ENCODE data around the gene RAF1.
"Not testable (repeated sequence)": the region's sequence is repeated elsewhere in the genome, so short reads cannot be mapped to it uniquely, and the experiment has no call there.

The RAF1 gene

DNA sequence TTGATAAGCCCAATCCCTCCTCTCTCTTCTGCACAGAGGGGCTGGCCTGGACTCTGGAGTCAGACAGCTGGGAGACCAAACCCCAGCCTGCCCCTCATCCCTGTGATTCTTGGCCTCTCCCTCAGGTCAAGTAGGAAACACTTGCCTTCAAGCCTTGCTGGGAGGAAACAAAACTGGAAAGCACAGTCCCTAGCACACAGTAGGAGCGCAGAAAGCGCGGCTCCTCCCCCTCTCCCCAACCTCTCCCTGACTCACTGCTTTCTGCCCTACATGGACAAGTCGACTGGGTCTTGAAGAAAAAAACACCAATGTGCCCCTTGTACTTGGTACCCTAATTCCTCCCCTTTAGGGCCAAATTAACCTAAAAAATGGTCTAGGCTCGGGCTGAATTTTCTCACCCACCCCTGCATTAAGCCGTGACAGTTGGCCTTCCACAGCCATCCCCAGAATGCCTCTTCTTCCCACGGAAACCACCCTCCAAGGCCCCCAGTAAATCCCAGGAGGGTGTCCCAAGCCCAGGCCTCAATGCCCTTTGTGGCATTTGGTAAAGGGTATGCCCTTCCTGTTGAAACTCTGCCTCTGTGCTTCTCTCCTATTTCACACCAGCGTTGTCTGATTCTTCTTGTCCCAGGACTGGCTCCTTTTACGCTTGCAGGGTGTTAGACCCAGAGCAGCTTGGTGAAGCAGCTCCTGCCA is 11.3 kb upstream of the RAF1 start:
- no peak for DNase-seq

DNA sequence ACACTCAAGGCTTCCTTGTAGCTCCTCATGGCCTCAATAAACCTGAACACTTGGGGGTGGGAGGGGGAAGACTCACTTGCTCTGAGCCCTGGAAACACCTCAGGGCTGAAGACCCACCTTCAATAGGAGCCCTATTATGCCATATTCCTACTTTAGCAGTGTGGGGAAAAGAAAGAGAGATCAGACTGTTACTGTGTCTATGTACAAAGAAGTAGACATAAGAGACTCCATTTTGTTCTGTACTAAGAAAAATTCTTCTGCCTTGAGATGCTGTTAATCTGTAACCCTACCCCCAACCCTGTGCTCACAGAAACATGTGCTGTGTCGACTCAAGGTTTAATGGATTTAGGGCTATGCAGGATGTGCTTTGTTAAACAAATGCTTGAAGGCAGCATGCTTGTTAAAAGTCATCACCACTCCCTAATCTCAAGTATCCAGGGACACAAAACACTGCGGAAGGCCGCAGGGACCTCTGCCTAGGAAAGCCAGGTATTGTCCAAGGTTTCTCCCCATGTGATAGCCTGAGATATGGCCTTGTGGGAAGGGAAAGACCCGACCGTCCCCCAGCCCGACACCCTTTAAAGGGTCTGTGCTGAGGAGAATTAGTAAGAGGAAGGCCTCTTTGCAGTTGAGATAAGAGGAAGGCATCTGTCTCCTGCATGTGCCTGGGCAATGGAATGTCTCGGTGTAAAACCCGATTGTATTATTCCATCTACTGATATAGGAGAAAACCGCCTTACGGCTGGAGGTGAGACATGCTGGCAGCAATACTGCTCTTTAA is 10.2 kb upstream of the RAF1 start:
- DNase-seq, result not testable (repeated sequence)

DNA sequence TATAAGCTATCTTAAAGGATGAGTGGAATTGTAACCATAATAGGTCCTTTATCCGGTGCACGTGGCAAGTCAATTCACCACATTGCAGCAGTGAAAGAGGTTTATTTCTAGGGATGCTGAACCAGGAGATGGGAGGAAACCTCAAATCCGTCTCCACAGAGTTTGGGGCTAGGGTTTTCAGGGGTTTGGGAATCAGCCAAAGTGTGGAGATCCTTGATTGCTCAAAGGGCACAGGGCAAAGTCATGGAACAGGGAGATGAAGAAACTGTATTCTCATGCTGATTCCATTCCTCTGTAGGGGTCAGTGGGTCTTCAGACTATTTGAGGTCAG is 7.2 kb upstream of the RAF1 start:
- no peak for DNase-seq

DNA sequence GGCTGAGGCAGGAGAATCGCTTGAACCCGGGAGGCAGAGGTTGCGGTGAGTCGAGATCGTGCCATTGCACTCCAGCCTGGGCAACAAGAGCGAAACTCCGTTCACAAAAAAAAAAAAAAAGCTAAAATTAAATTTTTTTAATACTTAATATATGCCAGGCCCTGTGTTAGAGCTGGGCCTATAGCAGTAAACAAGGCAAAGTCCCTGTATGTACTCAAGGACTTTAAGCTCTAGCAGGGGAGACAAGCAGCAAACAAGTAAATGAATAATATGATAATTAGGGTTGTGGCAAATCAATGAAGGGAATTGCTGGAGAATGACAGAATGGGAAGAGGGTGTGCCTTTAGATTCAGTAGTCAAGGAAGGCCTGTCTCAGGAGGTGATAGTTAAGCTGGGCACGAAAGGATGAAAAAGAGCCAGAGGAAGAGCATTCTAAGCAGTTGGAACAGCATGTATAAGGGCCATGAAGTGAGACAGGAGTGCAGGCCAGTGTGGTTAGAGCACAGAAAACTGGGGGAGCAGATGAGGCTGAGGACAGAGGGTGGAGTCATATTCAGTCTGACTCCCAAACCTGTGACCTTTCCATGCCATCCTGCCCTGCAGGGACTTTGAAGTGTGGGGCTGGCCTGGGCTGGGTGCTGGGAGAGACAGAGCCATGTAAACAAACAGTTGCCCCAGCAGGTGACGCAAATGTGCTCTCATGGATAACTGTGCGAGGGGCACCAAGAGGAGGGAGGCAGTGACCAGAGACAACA is 6.6 kb upstream of the RAF1 start:
- DNase-seq, result no peak

DNA sequence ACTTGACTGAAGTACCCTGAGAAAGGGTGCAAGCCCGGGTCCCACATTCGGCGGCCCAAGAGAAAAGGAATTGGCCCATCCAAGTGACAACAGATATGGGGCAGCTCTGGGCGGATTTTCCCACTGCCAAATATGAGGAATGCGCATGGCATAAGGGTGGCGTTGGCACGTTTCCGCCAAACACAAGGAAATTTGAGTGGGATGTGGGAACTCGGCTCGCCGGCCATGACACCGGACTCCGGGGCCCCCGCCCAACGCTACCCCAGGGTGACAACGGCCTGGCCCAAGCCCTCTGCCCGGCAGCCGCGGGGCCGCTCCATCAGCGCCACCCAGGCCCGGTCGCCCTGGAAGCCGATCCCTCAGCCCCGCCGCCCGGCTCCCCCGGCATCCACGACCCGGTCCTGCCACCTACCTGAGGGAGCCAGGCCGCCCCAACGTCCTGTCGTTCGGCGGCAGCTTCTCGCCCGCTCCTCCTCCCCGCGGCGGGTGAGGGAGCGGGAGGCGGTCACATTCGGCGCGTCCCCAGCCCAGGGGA is 449 bp downstream of the RAF1 start:
- DNase-seq, result peak; percentile 55

DNA sequence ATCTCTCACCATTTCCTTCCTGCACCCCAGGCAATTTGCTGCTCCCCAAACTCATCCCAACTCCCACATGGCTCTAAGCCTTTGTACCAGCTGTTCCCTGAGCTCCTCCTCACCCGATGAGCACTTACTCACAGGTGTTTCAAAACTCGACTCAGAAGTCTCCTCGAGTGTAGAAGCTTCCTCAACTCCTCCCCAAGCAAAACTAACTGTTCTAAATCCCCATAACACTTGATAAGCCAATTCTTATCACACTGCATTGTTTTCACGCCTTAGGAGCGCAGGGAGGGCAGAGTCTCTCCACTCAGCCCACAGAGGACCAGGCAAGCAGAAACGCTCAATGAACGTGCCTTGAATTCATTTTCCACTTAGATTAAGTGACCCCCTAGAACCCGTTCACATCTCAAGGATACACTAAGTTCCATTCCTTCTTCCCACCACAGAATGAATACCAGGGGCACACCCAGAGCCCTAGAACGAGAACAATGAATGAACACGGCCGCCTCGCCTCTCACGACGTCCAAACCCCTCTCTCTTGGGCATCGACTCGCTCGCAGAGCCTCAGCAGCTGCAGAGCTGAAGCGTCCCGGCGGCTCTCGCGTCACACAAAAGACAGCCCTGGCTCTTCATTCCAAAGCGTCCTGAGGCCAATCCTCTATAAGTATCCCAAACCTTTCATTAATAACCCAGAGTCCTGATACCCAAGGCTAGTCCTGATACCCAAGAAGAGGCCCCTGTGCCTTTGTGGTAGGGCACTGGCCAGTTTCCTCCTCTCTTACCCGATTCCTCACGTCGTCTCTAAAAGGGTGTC is 1.1 kb downstream of the RAF1 start:
- DNase-seq, result peak; percentile 43

DNA sequence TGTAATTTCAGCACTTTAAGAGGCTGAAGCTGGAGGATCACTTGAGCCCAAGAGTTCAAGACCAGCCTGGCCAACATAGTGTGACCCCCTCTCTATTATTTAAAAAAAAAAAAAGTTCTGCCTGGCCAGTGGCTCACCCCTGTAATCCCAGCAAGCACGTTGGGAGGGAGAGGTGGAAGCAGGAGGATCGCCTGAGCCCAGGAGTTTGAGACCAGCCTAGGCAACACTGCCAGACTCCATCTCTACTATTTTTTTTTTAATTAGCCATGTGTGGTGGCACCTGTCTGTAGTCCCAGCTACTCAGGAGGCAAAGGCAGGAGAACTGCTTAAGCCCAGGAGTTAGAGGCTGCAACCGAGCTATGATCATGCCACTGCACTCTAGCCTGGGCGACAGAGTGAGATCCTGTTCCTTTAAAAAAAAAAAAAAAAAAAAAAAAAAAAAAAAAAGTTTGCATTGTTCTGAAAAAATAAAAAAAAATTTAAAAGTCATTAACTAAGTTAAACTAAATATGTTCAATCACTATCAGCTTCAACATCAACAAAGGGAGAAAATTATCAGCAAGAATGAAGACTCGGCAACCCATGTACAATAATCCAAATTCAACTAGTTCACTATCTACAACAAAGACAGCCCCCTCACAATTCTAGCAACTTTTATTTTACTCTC is 1.9 kb downstream of the RAF1 start:
- no peak for DNase-seq

DNA sequence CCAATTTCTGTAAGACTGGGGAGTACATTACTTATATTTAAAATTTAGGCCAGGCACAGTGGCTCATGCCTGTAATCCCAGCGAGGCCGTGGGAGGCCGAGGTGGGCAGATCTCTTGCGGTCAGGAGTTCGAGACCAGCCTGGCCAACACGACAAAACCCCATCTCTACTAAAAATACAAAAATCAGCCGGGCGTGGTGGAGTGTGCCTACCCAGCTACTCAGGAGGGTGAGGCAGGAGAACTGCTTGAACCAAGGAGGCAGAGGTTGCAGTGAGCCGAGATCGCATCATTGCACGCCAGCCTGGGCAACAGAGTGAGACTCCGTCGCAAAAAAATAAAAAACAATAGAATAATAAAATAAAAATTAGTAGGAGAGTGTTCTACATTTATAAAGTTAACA is 2.5 kb downstream of the RAF1 start:
- not testable (repeated sequence) for DNase-seq

DNA sequence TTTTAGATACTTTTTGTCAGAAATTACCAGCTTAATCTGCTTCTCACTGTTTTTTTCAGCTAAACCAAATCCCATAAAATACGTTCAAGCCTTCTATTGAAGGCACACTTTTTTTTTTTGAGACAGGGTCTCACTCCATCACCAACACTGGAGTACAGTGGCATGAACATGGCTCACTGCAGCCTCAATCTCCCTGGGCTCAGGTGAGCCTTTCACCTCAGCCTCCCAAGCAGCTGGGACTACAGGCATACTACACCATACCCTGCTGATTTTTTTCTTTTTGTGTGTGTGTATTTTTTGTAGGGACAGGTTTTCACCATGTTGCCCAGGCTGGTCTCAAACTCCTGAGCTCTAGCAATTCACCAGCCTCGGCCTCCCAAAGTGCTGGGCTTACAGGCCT is 3.7 kb downstream of the RAF1 start:
- DNase-seq, result no peak

DNA sequence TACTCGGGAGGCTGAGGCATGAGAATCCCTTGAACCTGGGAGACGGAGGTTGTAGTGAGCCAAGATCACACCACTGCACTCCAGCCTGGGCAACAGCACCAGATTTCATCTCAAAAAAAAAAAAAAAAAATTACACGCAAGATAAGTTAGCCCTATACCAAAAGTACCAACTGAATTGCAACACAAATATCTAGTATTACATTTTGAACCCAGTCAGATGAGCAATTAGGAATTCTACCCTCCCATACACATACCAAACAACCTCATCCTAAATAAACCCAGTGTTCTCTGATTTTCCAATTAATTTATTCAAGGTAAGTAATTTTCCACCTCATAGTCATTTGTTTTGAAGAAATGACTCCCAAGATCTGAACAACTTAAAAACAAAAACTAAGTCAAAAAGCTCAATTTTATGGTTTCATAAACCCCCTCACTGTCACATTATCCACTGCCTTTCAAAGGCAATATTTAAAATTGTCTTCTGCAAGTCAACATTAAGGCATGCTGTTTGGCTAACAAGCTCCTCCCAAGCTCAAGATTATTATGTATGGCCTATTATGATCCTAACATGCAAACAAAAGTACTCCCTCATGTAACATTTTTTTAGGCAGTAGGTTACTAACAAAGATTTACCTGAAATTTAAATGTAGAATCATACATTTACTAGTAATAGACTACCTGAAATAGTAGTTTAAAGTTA is 4.5 kb downstream of the RAF1 start:
- peak; percentile 41 for DNase-seq

DNA sequence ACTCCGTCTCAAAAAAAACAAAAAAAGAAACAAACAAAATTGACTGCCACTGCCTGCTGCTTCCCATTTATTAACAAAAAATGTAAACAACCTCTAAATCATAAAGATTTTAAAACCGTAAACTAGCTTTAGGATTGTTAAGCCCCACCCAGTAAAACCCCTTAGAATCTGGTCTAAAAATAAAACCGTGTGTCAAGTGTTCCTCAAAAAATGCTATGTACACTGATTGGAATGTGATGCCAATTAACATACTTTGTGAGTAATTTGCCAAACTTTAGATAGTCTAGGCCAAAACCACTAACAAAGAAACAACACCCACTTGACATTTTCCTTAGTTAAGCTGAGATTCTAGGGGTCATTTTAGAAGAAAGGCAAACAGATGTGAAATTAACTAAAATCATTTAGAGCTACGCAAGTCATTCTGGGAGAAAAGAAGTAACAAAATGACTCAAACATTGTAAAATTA is 5.3 kb downstream of the RAF1 start:
- peak; percentile 91 for DNase-seq

DNA sequence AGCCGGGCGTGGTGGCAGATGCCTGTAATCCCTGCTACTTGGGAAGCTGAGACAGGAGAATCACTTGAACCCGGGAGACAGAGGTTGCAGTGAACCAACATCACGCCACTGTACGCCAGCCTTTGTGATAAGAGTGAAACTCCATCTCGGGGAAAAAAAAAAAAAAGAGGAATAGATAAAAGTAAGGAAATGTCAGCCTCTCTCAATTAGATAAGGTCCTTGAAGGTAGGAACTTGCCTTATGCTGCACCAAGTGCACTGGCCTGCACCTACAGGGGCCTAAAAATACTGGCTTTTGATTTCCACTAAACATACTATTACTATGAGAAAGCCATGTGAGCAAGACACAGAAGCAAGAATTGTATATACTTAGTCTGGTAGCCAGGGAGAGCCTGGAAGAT is 7.1 kb downstream of the RAF1 start:
- DNase-seq, result no peak

DNA sequence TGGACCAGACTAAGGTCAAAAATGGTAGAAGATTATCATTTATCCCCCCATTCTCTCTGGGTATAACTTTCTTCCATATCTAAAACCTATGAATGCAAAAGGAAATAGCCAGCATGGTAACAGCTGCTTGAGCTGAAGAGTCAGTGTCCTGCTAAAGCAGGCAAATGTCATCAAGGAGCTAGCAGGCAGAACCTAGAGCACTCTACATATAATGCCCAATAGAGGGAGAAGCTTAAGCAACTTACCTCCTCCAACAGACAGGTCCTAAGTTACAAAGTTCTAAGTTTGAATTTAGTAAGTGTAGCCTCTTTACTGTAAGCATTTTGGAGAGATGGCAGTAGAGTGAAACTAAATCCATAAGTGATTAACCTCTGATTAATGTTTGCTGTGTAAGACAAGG is 7.7 kb downstream of the RAF1 start:
- no peak for DNase-seq

DNA sequence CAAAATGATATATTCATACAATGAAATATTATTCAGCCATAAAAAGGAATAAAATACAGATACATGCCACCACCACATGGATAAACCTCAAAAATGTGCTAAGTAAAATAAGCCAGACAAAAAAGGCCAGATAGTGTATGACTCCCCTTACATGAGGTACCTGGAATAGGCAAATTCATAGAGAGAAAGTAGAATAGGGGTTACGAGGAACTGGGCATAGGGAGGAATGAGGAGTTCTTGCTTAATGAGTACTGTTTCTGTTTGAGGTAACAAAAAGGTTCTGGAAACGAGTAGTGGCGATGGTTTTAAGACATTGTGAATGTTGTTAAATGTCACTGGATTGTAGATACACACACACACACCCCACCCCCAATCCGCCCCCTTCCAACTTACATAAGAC is 8.2 kb downstream of the RAF1 start:
- no peak for DNase-seq

DNA sequence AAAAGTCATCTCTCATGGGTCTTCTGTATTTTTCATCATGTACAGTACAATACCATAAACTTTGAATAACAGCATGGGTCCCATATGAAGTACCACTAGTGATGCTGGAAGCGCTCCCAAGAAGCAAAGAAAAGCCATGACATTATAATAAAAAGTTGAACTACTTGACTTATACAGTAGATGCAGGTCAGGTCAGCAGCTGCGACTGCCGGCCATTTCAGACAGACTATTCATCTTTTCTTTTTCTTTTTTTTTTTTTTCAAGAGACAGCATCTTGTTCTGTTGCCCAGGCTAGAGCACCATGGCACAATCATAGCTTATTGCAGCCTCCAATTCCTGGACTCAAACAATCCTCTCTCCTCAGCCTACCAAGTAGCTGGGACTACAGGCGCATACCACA is 10.2 kb downstream of the RAF1 start:
- DNase-seq, result no peak

DNA sequence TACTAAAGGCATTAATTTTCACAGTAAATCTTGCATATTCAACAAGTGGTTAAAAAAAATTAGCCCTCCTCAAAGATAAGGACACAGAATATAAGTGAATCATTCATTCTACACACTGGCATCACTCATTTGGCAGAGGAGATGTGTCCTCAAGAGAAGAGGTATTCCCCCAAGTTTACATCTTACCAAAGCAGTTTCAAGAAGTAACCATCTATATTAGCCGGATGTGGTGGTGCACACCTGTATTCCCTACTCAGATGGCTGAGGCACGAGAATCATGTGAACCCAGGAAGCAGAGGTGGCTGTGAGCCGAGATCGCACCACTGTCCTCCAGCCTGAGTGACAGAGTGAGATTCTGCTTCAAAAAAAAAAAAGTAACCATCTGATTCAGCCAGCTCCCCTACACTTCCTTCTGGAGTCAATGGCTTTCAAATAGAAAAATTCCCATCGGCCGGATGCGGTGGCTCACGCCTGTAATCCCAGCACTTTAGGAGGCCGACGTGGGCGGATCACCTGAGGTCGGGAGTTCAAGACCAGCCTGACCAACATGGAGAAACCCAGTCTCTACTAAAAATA is 15.4 kb downstream of the RAF1 start:
- no peak for DNase-seq

DNA sequence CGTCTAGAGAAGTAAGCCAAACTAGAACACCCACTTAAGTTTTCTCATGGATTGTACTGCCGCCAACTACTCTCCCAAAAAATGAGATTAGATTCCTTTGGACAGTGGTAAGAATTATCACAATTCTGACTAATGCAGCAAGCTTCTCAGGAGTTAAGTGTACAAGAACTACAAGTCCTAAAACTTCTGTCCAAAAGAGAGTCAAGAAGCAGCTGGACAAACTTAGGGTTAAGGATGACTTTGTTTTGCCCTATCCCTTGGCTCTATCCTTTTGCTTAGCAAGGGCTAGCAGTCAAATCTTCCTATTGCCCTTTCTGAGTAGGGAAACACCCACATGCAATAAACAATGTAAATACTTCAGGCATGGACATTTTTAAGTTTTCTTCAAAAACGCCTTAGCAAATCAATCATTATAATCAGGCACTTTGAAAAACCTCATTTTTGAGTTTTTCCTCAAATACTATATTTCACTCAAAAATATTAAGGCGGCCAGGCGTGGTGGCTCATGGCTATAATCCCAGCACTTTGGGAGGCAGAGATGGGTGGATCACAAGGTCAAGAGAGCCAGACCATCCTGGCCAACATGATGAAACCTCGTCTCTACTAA is 19.5 kb downstream of the RAF1 start:
- peak; percentile 82 for DNase-seq

DNA sequence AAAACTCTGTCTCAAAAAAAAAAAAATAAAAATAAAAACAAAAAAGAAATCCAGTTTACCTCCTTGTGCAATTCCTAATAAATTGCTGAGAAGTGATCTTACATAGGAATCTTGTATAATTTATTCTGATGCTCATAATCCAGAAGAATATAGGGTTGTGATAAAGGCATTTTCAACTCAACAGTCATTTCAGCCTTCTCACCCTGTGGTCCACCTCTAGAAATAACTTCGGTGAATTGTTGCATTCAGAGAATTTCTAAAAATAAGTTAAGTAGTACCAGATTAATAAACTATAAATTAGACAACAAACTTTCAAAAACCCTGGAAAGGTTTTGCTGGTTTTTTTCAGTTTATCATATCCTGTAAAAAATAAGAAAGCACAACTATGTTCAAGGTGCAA is 20.2 kb downstream of the RAF1 start:
- no peak for DNase-seq

DNA sequence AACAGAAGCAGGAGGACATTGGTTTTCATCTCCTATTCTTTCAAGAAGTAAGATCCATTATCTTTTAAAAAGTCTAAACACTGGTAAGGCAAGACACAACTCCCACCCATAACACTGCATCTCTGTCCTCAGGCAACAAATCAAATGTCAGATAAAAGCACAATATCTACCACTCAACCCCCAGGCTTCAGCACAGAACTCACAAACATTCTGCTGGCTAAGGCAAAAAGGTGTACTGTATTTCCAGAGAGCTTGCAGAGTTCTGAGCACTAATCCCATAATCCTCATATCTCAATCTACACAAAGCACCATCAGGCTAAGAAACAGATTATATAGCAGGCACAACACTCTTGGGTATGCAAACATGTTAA is 20.9 kb downstream of the RAF1 start:
- no peak for DNase-seq

DNA sequence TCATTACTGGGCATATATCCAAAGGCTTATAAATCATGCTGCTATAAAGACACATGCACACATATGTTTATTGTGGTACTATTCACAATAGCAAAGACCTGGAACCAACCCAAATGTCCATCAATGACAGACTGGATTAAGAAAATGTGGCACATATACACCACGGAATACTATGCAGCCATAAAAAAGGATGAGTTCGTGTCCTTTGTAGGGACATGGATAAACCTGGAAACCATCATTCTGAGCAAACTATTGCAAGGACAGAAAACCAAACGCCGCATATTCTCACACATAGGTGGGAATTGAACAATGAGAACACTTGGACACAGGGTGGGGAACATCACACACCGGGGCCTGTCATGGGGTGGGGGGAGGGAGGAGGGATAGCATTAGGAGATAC is 23.1 kb downstream of the RAF1 start:
- not testable (repeated sequence) for DNase-seq

DNA sequence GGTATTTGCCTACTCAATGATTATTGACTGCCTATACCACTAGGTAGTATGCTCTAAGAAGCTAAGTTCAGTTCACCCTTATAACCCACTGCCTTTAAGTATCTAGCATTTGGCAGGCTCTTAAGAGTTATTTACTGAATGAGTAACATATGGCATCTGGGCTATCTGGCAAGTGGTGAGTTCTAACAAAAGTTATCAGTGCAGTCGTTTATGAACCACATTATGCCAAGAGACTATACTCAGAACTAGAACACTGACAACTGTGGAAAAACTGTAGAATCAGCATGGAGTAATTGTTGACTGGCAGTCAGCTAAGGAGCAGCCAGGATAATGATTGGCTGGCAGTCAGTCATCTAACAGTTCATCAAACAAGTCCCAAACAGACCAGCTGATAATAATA is 25.8 kb downstream of the RAF1 start:
- DNase-seq, result peak; percentile 39

Measured in EL (cell line).